Fibroblast of the aortic adventitia (primary cell): ENCODE results near the gene UBXN7. TPM values are rescaled to one million over a fixed set of nuclear protein-coding genes. Genes with fewer than 3 reads are reported as not detected.
A peak's percentile ranks its signal among the peaks of the same experiment; 100 is the strongest.
"Not testable (repeated sequence)": the region's sequence is repeated elsewhere in the genome, so short reads cannot be mapped to it uniquely, and the experiment has no call there.

Experiments used
- DNase-seq: peaks from one replicate; pipeline ENCODE4 v3.0.0-alpha.2; 2010; ENCODE audit warnings: low read depth
- H3K4me3 ChIP-seq: 2 replicates; pipeline ENCODE4 v1.5.1; 2011; ENCODE audit warnings: low read depth, mild to moderate bottlenecking, control low read depth, low read length, moderate library complexity
- CTCF ChIP-seq: IDR thresholded peaks from 2 replicates; pipeline ENCODE4 v1.5.1; 2011; ENCODE audit warnings: mild to moderate bottlenecking, low read length, control low read depth, inconsistent platforms; ENCODE audit not compliant: insufficient read depth
- total RNA-seq: library from RNA; depleted of rRNA; stranded (reverse); fragments of >200 nt; gene quantifications from 2 replicates; pipeline ENCODE4 v1.2.3, GENCODE V29; 2012; ENCODE audit warnings: low replicate concordance

Gene UBXN7
- total RNA-seq, result 20.9 and 27.7 TPM in 2 replicates

- no peak for TF ChIP-seq CTCF
- peak within 1 kb of the TSS; percentile 77 for H3K4me3 ChIP-seq
- peak; percentile 91 for DNase-seq
Observed at GRCh38 chr3:196432137-196432879, at the start of gene UBXN7. TSS of gene UBXN7 (minus strand) at chr3:196432427. CDS start at chr3:196432399, 28 bp downstream.

- H3K4me3 ChIP-seq, result no peak overlapping the region
- no peak for DNase-seq
- no peak for TF ChIP-seq CTCF
Observed at GRCh38 chr3:196477678-196478077, 45.5 kb upstream of the UBXN7 start.

GRCh38 chr3:196472286-196472685 is 40.1 kb upstream of the UBXN7 start:
- no peak overlapping the region for H3K4me3 ChIP-seq
- no peak for DNase-seq
- TF ChIP-seq CTCF, result no peak

- no peak for TF ChIP-seq CTCF
- DNase-seq, result no peak
- no peak overlapping the region for H3K4me3 ChIP-seq
Observed at GRCh38 chr3:196471551-196471950, 39.3 kb upstream of the UBXN7 start.

- DNase-seq, H3K4me3 ChIP-seq: not testable (repeated sequence)
Observed at GRCh38 chr3:196470182-196470581, 38.0 kb upstream of the UBXN7 start.

- H3K4me3 ChIP-seq, result no peak overlapping the region
- no peak for DNase-seq
- TF ChIP-seq CTCF, result no peak
Observed at GRCh38 chr3:196463804-196464203, 31.6 kb upstream of the UBXN7 start.

GRCh38 chr3:196463478-196463756 is 31.2 kb upstream of the UBXN7 start:
- no peak for TF ChIP-seq CTCF
- no peak for DNase-seq
- no peak overlapping the region for H3K4me3 ChIP-seq

- H3K4me3 ChIP-seq, DNase-seq: not testable (repeated sequence)
Observed at GRCh38 chr3:196462680-196463477, 30.7 kb upstream of the UBXN7 start.
